Ishikawa (cell line): ENCODE results near the gene NCOA4.

Experiments used
- CEBPB ChIP-seq: IDR thresholded peaks from 2 replicates; pipeline ENCODE4 v1.6.1; 2012
- CREB1 ChIP-seq: IDR thresholded peaks from 2 replicates; pipeline ENCODE4 v1.6.1; 2012; ENCODE audit warnings: low read depth
- EGR1 ChIP-seq: IDR thresholded peaks from 2 replicates; pipeline ENCODE4 v1.6.1; 2012
- EP300 ChIP-seq: IDR thresholded peaks from 2 replicates; pipeline ENCODE4 v1.6.1; 2012; ENCODE audit warnings: borderline replicate concordance
- FOXM1 ChIP-seq: IDR thresholded peaks from 2 replicates; pipeline ENCODE4 v1.6.1; 2012; ENCODE audit warnings: low read depth, borderline replicate concordance
- MAX ChIP-seq: IDR thresholded peaks from 2 replicates; pipeline ENCODE4 v1.6.1; 2012
- NFIC ChIP-seq: IDR thresholded peaks from 2 replicates; pipeline ENCODE4 v1.6.1; 2012
- RAD21 ChIP-seq: IDR thresholded peaks from 2 replicates; pipeline ENCODE4 v1.6.1; 2012; ENCODE audit warnings: low read depth
- REST ChIP-seq: IDR thresholded peaks from 2 replicates; pipeline ENCODE4 v1.6.1; 2012; ENCODE audit warnings: low read depth, mild to moderate bottlenecking
- TAF1 ChIP-seq: IDR thresholded peaks from 2 replicates; pipeline ENCODE4 v1.6.1; 2012; ENCODE audit warnings: low read depth, mild to moderate bottlenecking
- TCF12 ChIP-seq: IDR thresholded peaks from 2 replicates; pipeline ENCODE4 v1.6.1; 2012; ENCODE audit warnings: low read depth
- TEAD4 ChIP-seq: IDR thresholded peaks from 2 replicates; pipeline ENCODE4 v1.6.1; 2012
- USF1 ChIP-seq: IDR thresholded peaks from 2 replicates; pipeline ENCODE4 v1.6.1; 2012
- YY1 ChIP-seq: IDR thresholded peaks from 2 replicates; pipeline ENCODE4 v1.6.1; 2012; ENCODE audit warnings: low read depth
- ZBTB7A ChIP-seq: IDR thresholded peaks from 2 replicates; pipeline ENCODE4 v1.6.1; 2012; ENCODE audit warnings: low read depth

NCOA4 gene

GRCh38 chr10:46022978-46023702 lies 7.3 kb downstream of the NCOA4 start:
- TF ChIP-seq ZBTB7A (peak; percentile 87; the same call in 1 of the 2 replicates), EGR1 (peak; percentile 95), TAF1 (peak; percentile 49), RAD21 (no peak), YY1 (no peak), USF1 (peak; percentile 27; the same call in 1 of the 2 replicates), TCF12 (peak; percentile 33; the same call in 1 of the 2 replicates), NFIC (peak; percentile 53), MAX (peak; percentile 76)

- TF ChIP-seq FOXM1: no peak
- TF ChIP-seq RAD21: no peak
- TF ChIP-seq YY1: no peak
- TF ChIP-seq TAF1: no peak
- TF ChIP-seq USF1: no peak
- TF ChIP-seq REST: no peak
- TF ChIP-seq ZBTB7A: no peak
- no peak for TF ChIP-seq MAX
- no peak for TF ChIP-seq NFIC
- TF ChIP-seq TCF12: no peak
- TF ChIP-seq EGR1: no peak
- no peak for TF ChIP-seq CREB1
- no peak for TF ChIP-seq EP300
Observed at GRCh38 chr10:46020344-46020657, 10.1 kb downstream of the NCOA4 start.

- TF ChIP-seq TCF12 (no peak), TEAD4 (no peak), CEBPB (no peak), NFIC (no peak), USF1 (no peak), REST (no peak), EP300 (no peak), FOXM1 (no peak), MAX (no peak), CREB1 (no peak), RAD21 (no peak), YY1 (no peak)
Observed at GRCh38 chr10:46019569-46020343, 10.7 kb downstream of the NCOA4 start.

GRCh38 chr10:46019177-46019528 lies 11.3 kb downstream of the NCOA4 start:
- TF ChIP-seq MAX (peak; percentile 42; the same call in 1 of the 2 replicates), CREB1 (no peak), TEAD4 (no peak), RAD21 (no peak), ZBTB7A (no peak), EGR1 (no peak), FOXM1 (no peak), NFIC (peak; percentile 71), TCF12 (no peak), REST (no peak), YY1 (no peak), TAF1 (no peak), CEBPB (no peak), EP300 (no peak), USF1 (peak; percentile 53; the same call in 1 of the 2 replicates)
